Neural cell (in vitro differentiated cells): Measurements from ENCODE around the gene EFS. TPM values are rescaled to one million over a fixed set of nuclear protein-coding genes. Genes with fewer than 3 reads are reported as not detected.

Source experiments
- H2AFZ ChIP-seq: fragments of 200-600, 300-800 bp; sonication (generic), shearing (Covaris generic); 2 replicates; pipeline ENCODE4 v1.6.0; 2014; ENCODE audit warnings: low read depth, mild to moderate bottlenecking, antibody characterized with exemption, low read length, moderate library complexity
- H3F3A ChIP-seq: fragments of 200-600 bp; shearing (Covaris generic); 2 replicates; pipeline ENCODE4 v1.6.1; 2016; ENCODE audit warnings: mild to moderate bottlenecking, moderate library complexity, mixed read lengths, antibody characterized with exemption, low read length; ENCODE audit not compliant: insufficient read depth, poor library complexity, severe bottlenecking
- H3K27ac ChIP-seq: fragments of 200-600, 300-800 bp; sonication (generic), shearing (Covaris generic); 2 replicates; pipeline ENCODE4 v1.5.1; 2014; ENCODE audit warnings: mild to moderate bottlenecking, low read length, moderate library complexity
- H3K27me3 ChIP-seq: fragments of 300-800, 200-600 bp; sonication (generic), shearing (Covaris generic); 2 replicates; pipeline ENCODE4 v1.6.0; 2014; ENCODE audit warnings: mild to moderate bottlenecking, low read depth, low read length, moderate library complexity; ENCODE audit not compliant: insufficient read depth
- H3K36me3 ChIP-seq: fragments of 300-800, 200-600 bp; sonication (generic), shearing (Covaris generic); 2 replicates; pipeline ENCODE4 v1.5.1; 2014; ENCODE audit warnings: mild to moderate bottlenecking, antibody characterized with exemption, low read length, moderate library complexity; ENCODE audit not compliant: insufficient read depth
- H3K4me2 ChIP-seq: fragments of 300-800, 200-600 bp; sonication (generic), shearing (Covaris generic); 2 replicates; pipeline ENCODE4 v1.6.0; 2014; ENCODE audit warnings: mild to moderate bottlenecking, low read length
- H3K4me3 ChIP-seq: fragments of 300-800, 200-600 bp; sonication (generic), shearing (Covaris generic); 2 replicates; pipeline ENCODE4 v1.5.1; 2014; ENCODE audit warnings: mild to moderate bottlenecking, low read length, moderate library complexity
- H3K79me2 ChIP-seq: fragments of 200-600 bp; shearing (Covaris generic); replicated peaks from 2 replicates; pipeline ENCODE4 v1.6.0; 2014; ENCODE audit warnings: mild to moderate bottlenecking, low read length, moderate library complexity; ENCODE audit not compliant: insufficient read depth
- H3K9ac ChIP-seq: fragments of 300-800, 200-600 bp; sonication (generic), shearing (Covaris generic); 2 replicates; pipeline ENCODE4 v1.6.1; 2016; ENCODE audit warnings: mild to moderate bottlenecking, low read length, mixed read lengths
- H3K9me2 ChIP-seq: fragments of 200-600 bp; shearing (Covaris generic); 2 replicates; pipeline ENCODE4 v1.6.1; 2016; ENCODE audit warnings: mild to moderate bottlenecking, low read length, mixed read lengths; ENCODE audit not compliant: insufficient read depth
- H3K9me3 ChIP-seq: fragments of 200-600, 300-800 bp; sonication (generic), shearing (Covaris generic); 2 replicates; pipeline ENCODE4 v1.6.1; 2016; ENCODE audit warnings: mild to moderate bottlenecking, mixed run types, low read length, moderate library complexity, mixed read lengths
- H4K20me1 ChIP-seq: fragments of 200-600 bp; shearing (Covaris generic); 2 replicates; pipeline ENCODE4 v1.6.1; 2016; ENCODE audit warnings: mild to moderate bottlenecking, mixed run types; ENCODE audit not compliant: insufficient read depth
- CTCF ChIP-seq: fragments of 450-650 bp; IDR thresholded peaks from 2 replicates; pipeline ENCODE4 v1.5.1; 2014; ENCODE audit warnings: antibody characterized with exemption, mild to moderate bottlenecking, moderate library complexity; ENCODE audit not compliant: poor library complexity, severe bottlenecking
- EP300 ChIP-seq: fragments of 450-650 bp; conservative IDR thresholded peaks from 2 replicates; pipeline ENCODE4 v1.6.1; 2014; ENCODE audit warnings: antibody characterized with exemption, mild to moderate bottlenecking, moderate library complexity; ENCODE audit not compliant: poor library complexity, severe bottlenecking
- EZH2 ChIP-seq: fragments of 200-600, 300-800 bp; shearing (Covaris generic), sonication (generic); IDR thresholded peaks from 2 replicates; pipeline ENCODE4 v1.6.1; 2014; ENCODE audit warnings: antibody characterized with exemption, low read length, borderline replicate concordance, mild to moderate bottlenecking; ENCODE audit not compliant: insufficient read depth, poor library complexity, severe bottlenecking
- MXI1 ChIP-seq: fragments of 450-650 bp; conservative IDR thresholded peaks from 2 replicates; pipeline ENCODE4 v1.6.1; 2014; ENCODE audit warnings: antibody characterized with exemption, mild to moderate bottlenecking; ENCODE audit not compliant: poor library complexity, severe bottlenecking
- POLR2AphosphoS5 ChIP-seq: IDR thresholded peaks from 2 replicates; pipeline ENCODE4 v1.6.1; 2012
- RAD21 ChIP-seq: fragments of 450-650 bp; conservative IDR thresholded peaks from 2 replicates; pipeline ENCODE4 v1.6.1; 2014; ENCODE audit warnings: antibody characterized with exemption, mild to moderate bottlenecking, moderate library complexity
- REST ChIP-seq: IDR thresholded peaks from 2 replicates; pipeline ENCODE4 v1.6.1; 2012; ENCODE audit warnings: borderline replicate concordance
- SMC3 ChIP-seq: fragments of 450-650 bp; conservative IDR thresholded peaks from 2 replicates; pipeline ENCODE4 v1.6.1; 2014; ENCODE audit warnings: antibody characterized with exemption, mild to moderate bottlenecking, moderate library complexity; ENCODE audit not compliant: poor library complexity
- TAF1 ChIP-seq: IDR thresholded peaks from 2 replicates; pipeline ENCODE4 v1.6.1; 2012; ENCODE audit warnings: low read depth
- polyA plus RNA-seq: library from polyadenylated mRNA; depleted of rRNA; stranded (reverse); fragments of >200 nt; gene quantifications from 2 replicates; pipeline ENCODE4 v1.2.3, GENCODE V29; 2014

The EFS gene
- polyA plus RNA-seq, 1 donor from 2014 or later: 0.48 TPM

GRCh38 chr14:23404331-23404900 is 39.4 kb upstream of the EFS start:
- H3K79me2 ChIP-seq: no peaks in the 10 kb centered on the region
- H3K4me3 ChIP-seq: no peak overlapping the region
- H3K9ac ChIP-seq: no peak overlapping the region
- H3K9me3 ChIP-seq: no peaks in the 10 kb centered on the region
- no peak overlapping the region for H3K27ac ChIP-seq
- H3K27me3 ChIP-seq: no peaks in the 10 kb centered on the region
- H3K4me2 ChIP-seq: no peak overlapping the region
- no peaks in the 10 kb centered on the region for H3F3A ChIP-seq
- no peaks in the 10 kb centered on the region for H3K36me3 ChIP-seq
- TF ChIP-seq EP300 (no peak), CTCF (no peak), RAD21 (no peak), MXI1 (no peak), REST (no peak), POLR2AphosphoS5 (no peak), SMC3 (no peak), TAF1 (no peak), EZH2 (no peak)
- no peaks in the 10 kb centered on the region for H4K20me1 ChIP-seq
- no peak overlapping the region for H2AFZ ChIP-seq
- H3K9me2 ChIP-seq: no peaks in the 10 kb centered on the region

GRCh38 chr14:23403908-23404307 is 38.9 kb upstream of the EFS start:
- Histone ChIP-seq H3F3A (no peaks in the 10 kb centered on the region), H3K4me2 (no peak overlapping the region), H3K9me2 (no peaks in the 10 kb centered on the region), H3K79me2 (no peaks in the 10 kb centered on the region), H3K36me3 (no peaks in the 10 kb centered on the region), H4K20me1 (no peaks in the 10 kb centered on the region), H3K9me3 (no peaks in the 10 kb centered on the region), H3K9ac (no peak overlapping the region), H3K27me3 (no peaks in the 10 kb centered on the region), H3K27ac (no peak overlapping the region), H2AFZ (no peak overlapping the region), H3K4me3 (no peak overlapping the region)
- TF ChIP-seq SMC3: no peak
- no peak for TF ChIP-seq POLR2AphosphoS5
- TF ChIP-seq REST: no peak
- TF ChIP-seq MXI1: no peak
- TF ChIP-seq CTCF: no peak
- TF ChIP-seq EZH2: no peak
- no peak for TF ChIP-seq EP300
- TF ChIP-seq TAF1: no peak
- TF ChIP-seq RAD21: no peak
